Right atrium auricular region (tissue), 2 donors: ENCODE data around the gene TAOK2. TPM values are rescaled to one million over a fixed set of nuclear protein-coding genes. Genes with fewer than 3 reads are reported as not detected.
"Not testable (repeated sequence)": the region's sequence is repeated elsewhere in the genome, so short reads cannot be mapped to it uniquely, and the experiment has no call there.

ENCODE experiments used
- DNase-seq: peaks from one replicate; pipeline ENCODE4 v3.0.0-alpha.2; 2019; ENCODE audit warnings: low spot score
- H3K27ac ChIP-seq, 2 donors: fragments of 200-600 bp; sonication (generic); 1 replicate in 1 of 2; 2 replicates in 1 of 2; pipeline ENCODE4 v1.5.1; 2016 to 2019
- H3K27me3 ChIP-seq, 2 donors: fragments of 200-600 bp; sonication (generic); one replicate each; pipeline versions ENCODE4 v1.5.1 to v1.6.0; 2017 to 2019
- H3K36me3 ChIP-seq: fragments of 200-600 bp; sonication (generic); one replicate; pipeline ENCODE4 v1.5.1; 2016
- H3K4me1 ChIP-seq, 2 donors: fragments of 200-600 bp; sonication (generic); one replicate each; pipeline versions ENCODE4 v1.5.1 to v1.6.0; 2017 to 2019
- H3K4me3 ChIP-seq, 2 donors: fragments of 200-600 bp; sonication (generic); 1 replicate in 1 of 2; 2 replicates in 1 of 2; pipeline ENCODE4 v1.5.1; 2017 to 2019; ENCODE audit warnings: mild to moderate bottlenecking in 1 of 2, moderate library complexity in 1 of 2
- H3K9me3 ChIP-seq, 2 donors: fragments of 200-600 bp; sonication (generic); one replicate each; pipeline ENCODE4 v1.5.1; 2019
- CTCF ChIP-seq, 2 donors: fragments of 200-600 bp; sonication (generic); IDR thresholded peaks; one replicate each; pipeline ENCODE4 v1.5.1; 2019; ENCODE audit warnings: antibody characterized with exemption in 2 of 2
- total RNA-seq, 2 donors: library from RNA; depleted of rRNA; stranded (reverse); fragments of >200 nt; gene quantifications; one replicate each; pipeline ENCODE4 v1.1.0, GENCODE V29; 2016

Gene TAOK2
- total RNA-seq, 2 donors from 2014 or later: 29.1 to 36.7 TPM

- Histone ChIP-seq H3K4me3 (no peak overlapping the region), H3K36me3 (no peaks in the 10 kb centered on the region), H3K4me1 (peaks cover 0 to 13% of the 10 kb centered on the region in 2 donors)
These were observed 43.6 kb downstream of the TAOK2 start for GRCh38 chr16:30017277-30017656.

GRCh38 chr16:30017937-30018336, 44.3 kb downstream of the TAOK2 start:
- H3K4me3 ChIP-seq, H3K9me3 ChIP-seq, H3K27ac ChIP-seq, H3K36me3 ChIP-seq, H3K27me3 ChIP-seq, DNase-seq: not testable (repeated sequence)
- peaks cover 0 to 13% of the 10 kb centered on the region in 2 donors for H3K4me1 ChIP-seq

More at GRCh38 chr16:30017277-30017656, 43.6 kb downstream of the TAOK2 start:
- TF ChIP-seq CTCF (IDR thresholded peaks at IDR 0.05): no peak
- H3K27ac ChIP-seq: no peak overlapping the region
- no peak for DNase-seq
- peaks cover 0 to under 1% of the 10 kb centered on the region in 2 donors for H3K27me3 ChIP-seq
- H3K9me3 ChIP-seq: no peaks in the 10 kb centered on the region

- no peak for TF ChIP-seq CTCF (IDR thresholded peaks at IDR 0.05)
- H3K4me1 ChIP-seq: peaks cover 0 to 13% of the 10 kb centered on the region in 2 donors
- no peaks in the 10 kb centered on the region for H3K27me3 ChIP-seq
- DNase-seq: no peak
- no peak overlapping the region for H3K4me3 ChIP-seq
- no peaks in the 10 kb centered on the region for H3K9me3 ChIP-seq
- H3K36me3 ChIP-seq: no peaks in the 10 kb centered on the region
- H3K27ac ChIP-seq: no peak overlapping the region
These were observed 45.1 kb downstream of the TAOK2 start for GRCh38 chr16:30018731-30019158.

- no peak for DNase-seq
- Histone ChIP-seq H3K36me3 (no peaks in the 10 kb centered on the region), H3K4me3 (no peak within 1 kb of the TSS), H3K4me1 (peaks cover 0 to 13% of the 10 kb centered on the region in 2 donors), H3K27me3 (peaks cover 0 to 3% of the 10 kb centered on the region in 2 donors), H3K27ac (no peak within 1 kb of the TSS), H3K9me3 (no peaks in the 10 kb centered on the region)
- TF ChIP-seq CTCF (IDR thresholded peaks at IDR 0.05): no peak
These were observed 49.2 kb downstream of the TAOK2 start, which contains the start of gene C16orf92 for GRCh38 chr16:30022887-30023286. Gene C16orf92 (plus strand): TSS chr16:30023198. CDS start chr16:30023341, 143 bp downstream.

- H3K27me3 ChIP-seq: peaks cover 0 to 3% of the 10 kb centered on the region in 2 donors
- no peak for TF ChIP-seq CTCF (IDR thresholded peaks at IDR 0.05)
- no peaks in the 10 kb centered on the region for H3K9me3 ChIP-seq
- DNase-seq: no peak
- no peaks in the 10 kb centered on the region for H3K36me3 ChIP-seq
- H3K27ac ChIP-seq: no peak overlapping the region
- peaks cover 0 to 13% of the 10 kb centered on the region in 2 donors for H3K4me1 ChIP-seq
- H3K4me3 ChIP-seq: no peak overlapping the region
These were observed 49.9 kb downstream of the TAOK2 start for GRCh38 chr16:30023586-30023985.

GRCh38 chr16:30024451-30024850, 50.8 kb downstream of the TAOK2 start:
- peaks cover 0 to 3% of the 10 kb centered on the region in 2 donors for H3K27me3 ChIP-seq
- no peak for DNase-seq

More at GRCh38 chr16:30024451-30024850, 50.8 kb downstream of the TAOK2 start:
- Histone ChIP-seq H3K4me1 (peaks cover 0 to 13% of the 10 kb centered on the region in 2 donors), H3K9me3 (no peaks in the 10 kb centered on the region), H3K4me3 (no peak overlapping the region), H3K36me3 (no peaks in the 10 kb centered on the region), H3K27ac (no peak overlapping the region)
- no peak for TF ChIP-seq CTCF (IDR thresholded peaks at IDR 0.05)
